Measurements from ENCODE around the gene B3GAT1. TPM values are rescaled to one million over a fixed set of nuclear protein-coding genes. Genes with fewer than 3 reads are reported as not detected.
"Not testable (repeated sequence)": the region's sequence is repeated elsewhere in the genome, so short reads cannot be mapped to it uniquely, and the experiment has no call there.

Gene B3GAT1
- total RNA-seq, 2 donors from 2014 or later: 0.12 to 0.22 TPM

DNA sequence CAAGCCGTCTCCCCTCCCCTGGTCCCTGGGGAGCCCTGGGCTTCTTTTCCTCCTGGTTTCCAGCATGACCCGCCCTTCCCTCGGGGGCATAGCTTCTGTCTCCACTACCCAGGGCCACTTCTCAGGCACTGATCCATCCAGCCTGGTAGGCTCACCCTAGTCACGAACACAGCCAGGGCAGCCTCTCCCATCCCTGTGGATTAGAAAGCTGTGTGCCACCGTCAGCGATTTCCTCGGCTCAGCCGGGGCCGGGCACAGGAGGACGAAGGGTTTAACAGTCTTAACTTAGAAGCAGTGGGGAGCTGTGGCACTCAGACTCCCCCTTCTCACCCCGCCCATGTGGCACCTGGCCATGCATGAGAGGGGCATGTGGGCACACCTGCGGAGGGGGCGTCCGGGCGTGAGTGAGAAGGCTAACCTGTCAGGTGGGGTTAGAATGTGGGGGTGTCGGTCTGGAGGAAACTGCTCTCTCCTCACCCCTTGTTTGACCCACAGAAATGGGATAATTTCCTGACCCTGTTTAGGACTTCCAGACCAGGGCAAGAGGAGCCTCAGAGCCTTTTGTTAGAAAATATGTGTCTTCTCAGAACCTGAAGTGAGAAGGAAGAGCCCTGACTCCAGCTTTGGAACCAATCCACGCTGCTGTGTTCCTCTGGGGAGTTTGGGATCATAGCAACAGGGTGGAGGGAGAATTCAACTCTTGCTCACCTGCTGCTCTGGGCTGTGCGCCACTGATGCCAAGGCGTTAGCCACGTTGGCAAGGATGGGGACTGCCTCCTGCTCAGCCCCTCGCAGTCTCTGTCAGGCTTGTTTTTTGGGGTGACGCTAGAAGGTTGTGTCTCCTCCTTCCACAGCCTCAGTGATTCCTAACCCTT is 65.7 kb downstream of the B3GAT1 start:
- no peak for DNase-seq
- intact Hi-C loops (cut with DNase I, micrococcal nuclease): no loop called here
- no peak for ATAC-seq

DNA sequence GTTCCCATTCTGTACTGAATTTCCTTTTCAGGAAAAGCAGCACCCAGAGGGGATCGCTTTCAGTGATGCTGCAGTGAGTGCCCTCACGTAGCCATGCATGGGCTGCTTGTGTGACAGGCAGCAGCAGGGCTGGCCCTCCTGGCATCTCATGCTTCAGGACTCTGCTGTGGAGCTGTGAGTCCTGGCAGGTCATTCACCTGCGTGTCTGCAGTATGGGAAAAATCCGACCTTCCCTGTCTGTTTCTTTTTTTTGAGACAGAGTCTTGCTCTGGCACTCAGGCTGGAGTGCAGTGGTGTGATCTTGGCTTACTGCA is 66.8 kb downstream of the B3GAT1 start:
- DNase-seq: no peak
- intact Hi-C loops (cut with DNase I, micrococcal nuclease): no loop called here
- no peak for ATAC-seq

DNA sequence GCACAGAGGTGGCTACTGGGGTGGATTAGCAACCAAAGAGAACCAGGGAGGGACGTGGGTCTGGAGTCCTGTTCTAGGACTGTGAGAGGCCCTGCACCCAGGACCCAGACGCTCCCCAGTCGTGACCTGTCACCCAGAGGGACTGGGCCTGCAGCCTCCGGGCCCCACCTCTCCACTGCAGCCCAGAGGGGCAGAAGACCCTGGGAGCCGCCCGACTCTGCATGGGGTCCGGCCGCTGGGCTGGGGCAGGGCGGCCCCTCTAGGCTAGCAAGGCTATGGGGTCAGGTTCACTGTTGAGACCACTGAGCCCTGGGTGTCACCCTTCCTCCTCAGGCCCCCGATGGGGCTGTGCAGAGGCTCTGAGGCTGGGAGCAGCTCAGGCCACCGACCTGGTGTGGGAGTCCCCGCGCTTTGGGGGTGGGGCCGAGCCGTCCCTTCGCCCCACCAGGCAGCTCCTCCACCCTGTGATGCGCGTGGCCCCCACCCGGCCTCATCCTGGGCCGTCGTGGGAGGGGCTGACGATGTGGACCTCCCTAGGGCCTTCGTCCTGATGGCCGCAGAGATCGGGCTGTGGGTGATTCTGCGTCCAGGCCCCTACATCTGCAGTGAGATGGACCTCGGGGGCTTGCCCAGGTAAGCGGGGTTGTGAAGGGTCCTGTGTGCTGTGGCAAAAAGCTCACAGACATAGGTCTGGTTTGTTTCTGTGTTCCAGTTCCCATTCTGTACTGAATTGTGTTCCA is 67.4 kb downstream of the B3GAT1 start:
- ATAC-seq; DNase-seq; intact Hi-C loops (cut with DNase I, micrococcal nuclease): not testable (repeated sequence)

- DNase-seq: no peak
- intact Hi-C loops (cut with DNase I, micrococcal nuclease): no loop called here
- no peak for ATAC-seq
Observed at GRCh38 chr11:134343646-134344045, 68.4 kb downstream of the B3GAT1 start.

GRCh38 chr11:134342572-134343340 is 69.3 kb downstream of the B3GAT1 start:
- ATAC-seq (no peak), DNase-seq (no peak)
- intact Hi-C loops (cut with DNase I, micrococcal nuclease): no loop called here

DNA sequence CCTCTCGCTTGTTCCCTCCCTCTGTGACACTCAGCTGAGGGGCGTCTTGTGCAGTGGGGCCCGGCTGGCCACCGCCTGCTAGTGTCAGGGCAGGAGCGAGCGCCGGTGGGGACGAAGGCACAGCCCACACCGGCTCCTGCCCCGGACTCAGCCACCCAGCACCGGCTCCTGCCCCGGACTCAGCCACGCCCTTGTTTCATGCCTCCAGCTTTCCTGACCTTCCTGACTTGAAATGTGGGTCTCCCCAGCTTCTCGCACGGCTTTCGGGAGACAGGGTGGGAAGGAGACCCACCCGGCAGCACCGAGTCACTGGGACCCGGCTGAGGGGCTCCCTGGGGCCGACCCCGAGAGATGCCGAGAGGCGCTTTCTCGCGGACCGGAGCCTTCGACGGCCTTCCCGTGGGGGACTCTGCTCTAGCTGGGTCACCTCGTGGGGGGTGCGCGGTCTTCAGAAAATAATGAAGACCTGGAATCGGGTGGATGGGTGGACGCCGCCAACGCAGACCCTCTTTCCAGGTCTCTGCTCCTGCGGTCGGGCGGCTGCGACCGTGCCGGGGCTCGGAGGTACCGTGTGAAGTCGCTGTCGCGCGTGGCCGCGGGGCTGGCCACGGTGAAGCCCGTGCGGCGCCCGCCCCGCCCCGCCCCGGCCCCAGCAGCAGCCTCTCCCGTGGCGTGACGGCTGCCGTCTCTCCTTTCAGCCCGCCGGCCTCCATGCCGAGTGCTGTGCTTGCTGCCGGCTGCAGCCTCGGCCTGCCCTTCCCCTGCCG is 70.1 kb downstream of the B3GAT1 start:
- no peak for ATAC-seq
- intact Hi-C loops (cut with DNase I, micrococcal nuclease): no loop called here
- DNase-seq: no peak

- intact Hi-C loops (cut with DNase I, micrococcal nuclease): no loop called here
- ATAC-seq (peak; percentile 89), DNase-seq (peak; percentile 67 to 78)
Observed at GRCh38 chr11:134340354-134340964, 71.6 kb downstream of the B3GAT1 start.

GRCh38 chr11:134339756-134340155 is 72.3 kb downstream of the B3GAT1 start:
- intact Hi-C loops (cut with DNase I, micrococcal nuclease): no loop called here
- ATAC-seq: peak; percentile 96
- DNase-seq: peak; percentile 63 to 73

GRCh38 chr11:134338654-134339053 is 73.4 kb downstream of the B3GAT1 start:
- intact Hi-C loops (cut with DNase I, micrococcal nuclease): no loop called here
- ATAC-seq (no peak), DNase-seq (no peak)

DNA sequence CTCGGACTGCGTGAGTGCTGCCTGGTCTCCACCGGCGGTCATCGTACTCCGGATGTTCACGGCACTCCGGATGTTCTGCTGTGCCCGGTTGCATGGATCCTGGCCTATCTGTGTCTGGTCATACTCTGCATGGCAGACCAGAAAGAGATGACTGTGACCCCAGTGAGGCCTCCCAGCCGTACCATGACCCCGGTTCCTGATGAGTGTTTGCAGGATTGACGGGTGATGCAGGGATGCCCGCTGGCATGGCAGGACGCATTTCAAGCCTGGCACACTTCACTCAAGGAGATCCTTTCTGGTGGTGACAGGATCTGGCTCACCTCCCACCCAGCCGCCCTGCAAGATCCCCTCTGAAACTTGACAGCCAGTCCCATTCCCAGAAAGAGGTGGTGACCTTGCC is 74.0 kb downstream of the B3GAT1 start:
- no peak for ATAC-seq

GRCh38 chr11:134337051-134337450 is 75.0 kb downstream of the B3GAT1 start:
- DNase-seq: no peak
- intact Hi-C loops (cut with DNase I, micrococcal nuclease): no loop called here
- ATAC-seq: no peak

More for the DNA sequence above, 74.0 kb downstream of the B3GAT1 start:
- intact Hi-C loops (cut with DNase I, micrococcal nuclease): no loop called here
- DNase-seq: no peak

DNA sequence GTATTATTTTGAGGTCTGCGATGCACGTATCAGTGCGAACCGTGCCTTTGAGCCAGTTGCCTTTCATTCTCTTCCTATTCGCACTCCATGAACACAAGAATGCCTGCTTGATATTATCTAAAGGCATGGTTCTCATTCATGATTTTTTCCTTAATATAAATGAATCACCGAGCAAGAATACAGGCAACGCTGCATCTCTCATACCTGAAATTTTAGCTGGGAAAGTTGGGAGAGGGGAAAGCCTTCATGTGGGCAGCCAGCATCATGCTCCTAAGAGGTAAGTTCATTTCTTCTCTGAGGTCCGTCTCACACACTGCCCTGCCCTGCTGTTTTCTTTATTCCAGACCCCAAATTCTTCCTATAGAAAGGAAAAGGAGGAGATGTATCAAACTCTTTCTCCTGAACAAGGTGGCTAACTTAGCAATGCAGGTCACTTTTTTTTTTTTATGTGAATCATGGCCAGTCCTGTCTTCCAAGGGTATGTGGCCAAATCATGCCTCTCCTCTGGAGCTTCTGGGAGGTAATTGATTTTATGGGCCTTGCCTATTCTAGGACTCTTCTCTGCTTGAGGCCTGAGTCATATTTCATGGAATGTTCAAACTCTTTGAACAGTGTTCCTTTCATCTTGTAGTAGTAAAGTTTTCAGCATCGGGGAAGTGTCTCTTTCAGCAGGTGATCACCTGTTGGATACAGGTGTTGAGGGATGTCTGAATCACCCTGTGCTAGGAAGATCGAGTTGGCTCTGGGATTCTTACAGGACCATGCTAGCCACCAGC is 77.1 kb downstream of the B3GAT1 start:
- DNase-seq (no peak), ATAC-seq (no peak)
- intact Hi-C loops (cut with DNase I, micrococcal nuclease): no loop called here

DNA sequence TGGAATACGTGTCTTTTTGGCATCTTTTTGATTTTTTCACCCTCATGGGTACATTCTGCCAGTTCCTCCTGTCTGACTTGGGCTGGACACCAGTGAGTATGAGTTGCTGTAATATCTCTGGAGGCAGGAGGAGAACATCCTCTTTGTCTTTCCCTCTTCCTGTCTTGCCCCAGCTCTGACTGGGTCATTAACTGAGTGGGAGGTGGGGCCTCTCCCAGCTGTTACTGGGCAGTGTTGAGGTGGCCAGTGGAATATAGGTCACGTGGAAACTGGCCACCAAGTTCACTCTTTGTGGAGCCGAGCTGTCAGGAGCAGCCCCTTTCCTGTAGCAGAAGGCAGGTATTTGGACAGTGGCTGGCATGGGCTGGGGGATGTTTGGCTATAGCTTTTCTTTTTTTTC is 78.1 kb downstream of the B3GAT1 start:
- DNase-seq (no peak), ATAC-seq (no peak)
- intact Hi-C loops (cut with DNase I, micrococcal nuclease): no loop called here

DNA sequence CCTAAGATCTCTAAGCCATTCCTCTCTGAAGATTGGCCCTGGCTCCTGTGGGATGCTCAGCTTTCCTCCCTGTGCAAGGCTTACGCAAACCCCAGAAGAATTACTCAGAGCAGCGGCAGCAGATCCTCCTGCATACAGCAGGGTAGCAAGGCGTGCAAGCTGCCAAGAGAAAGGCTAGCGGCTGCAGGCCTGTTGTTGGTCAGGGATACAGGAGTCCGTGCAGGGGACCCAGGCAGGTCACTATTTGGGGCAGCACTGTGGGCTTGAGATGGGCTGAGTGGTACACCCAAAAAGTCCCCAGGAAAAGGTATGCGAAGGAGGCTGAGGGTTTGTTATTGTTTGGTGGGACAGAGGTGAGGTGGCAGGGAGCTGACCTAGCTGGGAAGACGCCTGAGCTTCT is 78.7 kb downstream of the B3GAT1 start:
- no peak for ATAC-seq
- DNase-seq: no peak
- intact Hi-C loops (cut with DNase I, micrococcal nuclease): no loop called here

GRCh38 chr11:134332782-134333181 is 79.3 kb downstream of the B3GAT1 start:
- no peak for DNase-seq
- ATAC-seq: no peak
- intact Hi-C loops (cut with DNase I, micrococcal nuclease): no loop called here

DNA sequence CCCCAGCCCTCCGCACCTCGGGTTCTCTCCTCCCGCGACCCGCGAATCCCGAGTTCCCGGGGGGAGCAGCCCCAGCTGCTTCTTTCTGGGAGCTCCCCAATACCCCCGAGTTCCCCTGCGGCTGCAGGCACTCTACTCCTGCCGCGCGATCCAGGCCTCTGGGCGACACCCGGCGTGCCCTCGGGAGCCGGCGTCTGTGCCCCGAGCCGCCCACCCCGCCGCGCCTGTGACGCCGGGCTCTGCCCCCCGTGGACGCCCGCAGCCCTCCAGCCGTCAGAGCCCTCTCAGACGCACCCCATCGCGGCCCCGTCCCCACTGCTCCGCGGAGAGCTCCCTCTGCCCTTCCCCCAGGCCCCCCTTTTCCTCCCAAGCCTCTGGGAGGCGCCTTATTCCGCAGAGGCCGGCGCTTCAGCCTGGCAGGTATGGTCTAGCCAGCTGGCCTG is 79.8 kb downstream of the B3GAT1 start:
- intact Hi-C loops (cut with DNase I, micrococcal nuclease): no loop called here
- DNase-seq (peak; percentile 56 to 65), ATAC-seq (peak; percentile 65)

DNA sequence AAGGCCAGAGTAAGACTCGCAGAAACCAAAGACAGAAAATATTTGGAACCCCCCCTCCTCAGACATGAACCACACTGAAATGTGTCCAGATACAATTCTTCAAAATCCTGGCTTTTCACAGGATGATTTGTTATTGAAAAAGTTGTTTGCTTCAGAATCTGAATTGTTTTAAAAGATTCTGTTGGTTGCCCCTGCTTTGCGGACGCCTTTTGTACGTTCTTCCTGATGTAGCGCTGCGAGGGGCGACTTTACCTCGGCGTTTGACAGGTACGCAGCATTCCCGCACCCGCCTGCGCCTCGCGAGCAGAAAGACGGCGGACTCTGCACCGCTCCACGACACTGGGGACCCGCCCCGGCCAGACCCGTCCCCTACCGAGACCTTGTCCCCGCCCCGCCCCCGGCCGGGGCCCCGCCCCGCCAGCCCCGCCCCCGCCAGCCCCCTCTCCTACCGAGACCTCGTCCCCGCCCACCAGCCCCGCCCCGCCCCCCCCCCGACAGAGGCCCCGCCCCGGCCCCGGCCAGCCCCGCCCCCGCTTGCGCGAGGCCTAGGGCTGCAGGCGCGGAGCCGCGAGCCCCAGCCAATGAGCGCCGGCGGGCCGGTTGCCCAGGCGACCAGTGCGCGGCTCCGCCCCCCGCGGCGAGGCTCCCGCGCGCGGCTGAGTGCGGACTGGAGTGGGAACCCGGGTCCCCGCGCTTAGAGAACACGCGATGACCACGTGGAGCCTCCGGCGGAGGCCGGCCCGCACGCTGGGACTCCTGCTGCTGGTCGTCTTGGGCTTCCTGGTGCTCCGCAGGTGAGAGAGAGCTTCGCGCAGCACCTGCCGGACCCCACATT is 80.5 kb downstream of the B3GAT1 start, which contains the start of gene GLB1L2:
TSS of gene GLB1L2 (plus strand) at position 635 of the 835 bp plus-strand sequence. CDS start at position 709, 74 bp downstream.
- intact Hi-C loops (cut with DNase I, micrococcal nuclease): no loop called here
- DNase-seq: peak; percentile 86 to 91

More for the DNA sequence above, 80.5 kb downstream of the B3GAT1 start, which contains the start of gene GLB1L2:
- peak; percentile 89 for ATAC-seq

Data from left colon (tissue), 2 donors.